HG03378 (cell line): ENCODE measurements around the gene PLOD3.

Experiments
- ATAC-seq: cut with Tn5 transposase; IDR thresholded peaks from one replicate; pipeline ENCODE4 v1.9.1; 2021; ENCODE audit warnings: mild to moderate bottlenecking, moderate library complexity; ENCODE audit not compliant: unreplicated experiment

PLOD3 gene

GRCh38 chr7:101239191-101239950 is 22.0 kb upstream of the PLOD3 start:
- ATAC-seq: no peak

GRCh38 chr7:101238226-101239182 is 21.1 kb upstream of the PLOD3 start:
- no peak for ATAC-seq

GRCh38 chr7:101237206-101238067 is 20.1 kb upstream of the PLOD3 start, which contains the start of gene CLDN15:
CLDN15 (minus strand) TSS chr7:101237802; CDS start chr7:101237581, 221 bp downstream.
- ATAC-seq: no peak

- no peak for ATAC-seq
These were observed 19.0 kb upstream of the PLOD3 start for GRCh38 chr7:101236292-101236835.

GRCh38 chr7:101235522-101235921 is 18.1 kb upstream of the PLOD3 start:
- no peak for ATAC-seq

GRCh38 chr7:101235050-101235449 is 17.7 kb upstream of the PLOD3 start:
- no peak for ATAC-seq

- ATAC-seq: no peak
These were observed 17.3 kb upstream of the PLOD3 start for GRCh38 chr7:101234636-101235035.

GRCh38 chr7:101233907-101234547 is 16.6 kb upstream of the PLOD3 start:
- no peak for ATAC-seq

GRCh38 chr7:101232141-101232850 is 14.9 kb upstream of the PLOD3 start:
- ATAC-seq: no peak

- no peak for ATAC-seq
These were observed 14.3 kb upstream of the PLOD3 start for GRCh38 chr7:101231644-101232043.

GRCh38 chr7:101226721-101227120 is 9.3 kb upstream of the PLOD3 start:
- no peak for ATAC-seq

GRCh38 chr7:101225650-101226049 is 8.3 kb upstream of the PLOD3 start:
- no peak for ATAC-seq

- ATAC-seq: no peak
These were observed 6.1 kb upstream of the PLOD3 start for GRCh38 chr7:101223528-101223927.

GRCh38 chr7:101222275-101222830 is 5.0 kb upstream of the PLOD3 start:
- ATAC-seq: no peak

- ATAC-seq: no peak
These were observed 2.9 kb upstream of the PLOD3 start for GRCh38 chr7:101220295-101220694.

GRCh38 chr7:101218236-101219125 is 1.1 kb upstream of the PLOD3 start:
- no peak for ATAC-seq

- peak; percentile 1 for ATAC-seq
These were observed 457 bp downstream of the PLOD3 start for GRCh38 chr7:101216860-101217387.
